ENCODE measurements around the gene SLC6A18.
"Not testable (repeated sequence)": the region's sequence is repeated elsewhere in the genome, so short reads cannot be mapped to it uniquely, and the experiment has no call there.

SLC6A18 gene

DNA sequence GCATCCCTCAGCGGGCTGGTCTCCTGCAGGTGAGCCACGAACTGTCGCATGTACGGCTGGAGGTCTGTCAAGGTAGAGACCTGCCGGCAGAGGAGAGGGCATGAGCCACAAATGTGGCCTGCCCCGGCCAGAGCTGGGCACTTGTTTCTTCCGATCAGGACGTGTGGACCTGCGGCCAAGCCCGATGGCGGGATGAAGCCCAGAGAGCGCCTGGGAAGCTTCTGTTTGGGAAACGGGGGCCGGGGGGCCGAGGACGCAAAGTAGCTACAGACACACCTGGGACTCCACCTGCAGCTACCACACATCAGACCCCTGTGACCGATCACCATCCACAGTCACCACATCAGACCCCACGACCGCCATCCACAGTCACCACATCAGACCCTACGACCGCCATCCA is 47.0 kb downstream of the SLC6A18 start:
- TF ChIP-seq, protein P1, sequence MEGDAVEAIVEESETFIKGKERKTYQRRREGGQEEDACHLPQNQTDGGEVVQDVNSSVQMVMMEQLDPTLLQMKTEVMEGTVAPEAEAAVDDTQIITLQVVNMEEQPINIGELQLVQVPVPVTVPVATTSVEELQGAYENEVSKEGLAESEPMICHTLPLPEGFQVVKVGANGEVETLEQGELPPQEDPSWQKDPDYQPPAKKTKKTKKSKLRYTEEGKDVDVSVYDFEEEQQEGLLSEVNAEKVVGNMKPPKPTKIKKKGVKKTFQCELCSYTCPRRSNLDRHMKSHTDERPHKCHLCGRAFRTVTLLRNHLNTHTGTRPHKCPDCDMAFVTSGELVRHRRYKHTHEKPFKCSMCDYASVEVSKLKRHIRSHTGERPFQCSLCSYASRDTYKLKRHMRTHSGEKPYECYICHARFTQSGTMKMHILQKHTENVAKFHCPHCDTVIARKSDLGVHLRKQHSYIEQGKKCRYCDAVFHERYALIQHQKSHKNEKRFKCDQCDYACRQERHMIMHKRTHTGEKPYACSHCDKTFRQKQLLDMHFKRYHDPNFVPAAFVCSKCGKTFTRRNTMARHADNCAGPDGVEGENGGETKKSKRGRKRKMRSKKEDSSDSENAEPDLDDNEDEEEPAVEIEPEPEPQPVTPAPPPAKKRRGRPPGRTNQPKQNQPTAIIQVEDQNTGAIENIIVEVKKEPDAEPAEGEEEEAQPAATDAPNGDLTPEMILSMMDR (IDR thresholded peaks at IDR 0.05; ENCODE audit: borderline replicate concordance, insufficient read depth, low read depth, low read length), result no peak
- no peak overlapping the region for H3K4me3 ChIP-seq (ENCODE audit: low read depth, low read length)

DNA sequence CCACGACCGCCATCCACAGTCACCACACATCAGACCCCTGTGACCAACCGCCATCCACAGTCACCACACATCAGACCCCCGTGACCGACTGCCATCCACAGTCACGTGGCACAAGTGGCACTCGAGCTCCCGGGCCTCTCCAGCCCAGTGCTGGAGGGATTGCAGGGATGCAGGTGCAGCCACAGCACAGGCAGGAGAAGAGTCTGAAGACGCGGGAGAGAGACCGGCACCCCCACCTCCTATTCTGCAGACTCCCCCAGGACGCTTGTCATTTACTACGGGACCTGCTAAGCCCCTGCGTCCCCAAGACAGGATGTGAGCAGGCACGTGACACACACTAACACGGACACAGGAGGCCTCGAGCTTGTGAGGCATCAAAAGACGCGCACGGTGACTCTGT is 48.6 kb downstream of the SLC6A18 start:
- TF ChIP-seq, protein P1 (IDR thresholded peaks at IDR 0.05; ENCODE audit: borderline replicate concordance, insufficient read depth, low read depth, low read length), result no peak
- no peak overlapping the region for H3K4me3 ChIP-seq (ENCODE audit: low read depth, low read length)

DNA sequence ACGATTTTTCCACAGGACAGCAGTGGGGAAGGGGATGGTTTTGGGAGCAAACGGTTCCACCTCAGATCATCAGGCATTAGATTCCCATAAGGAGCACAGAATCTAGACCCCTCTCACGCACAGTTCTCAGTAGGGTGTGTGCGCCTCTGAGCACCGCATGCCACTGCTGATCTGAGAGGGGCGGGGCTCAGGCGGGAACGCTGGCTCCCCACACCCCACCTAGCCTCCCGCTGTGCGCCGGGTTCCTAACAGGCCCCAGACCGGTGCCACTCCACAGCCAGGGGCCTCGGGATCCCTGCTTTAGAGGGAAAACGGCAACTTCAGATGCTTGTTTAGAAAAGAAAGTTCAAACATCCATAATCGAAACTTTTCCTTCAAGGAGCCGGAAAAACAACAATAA is 49.3 kb downstream of the SLC6A18 start:
- TF ChIP-seq, protein P1 (IDR thresholded peaks at IDR 0.05; ENCODE audit: borderline replicate concordance, insufficient read depth, low read depth, low read length), result no peak
- H3K4me3 ChIP-seq (ENCODE audit: low read depth, low read length), result no peak overlapping the region

DNA sequence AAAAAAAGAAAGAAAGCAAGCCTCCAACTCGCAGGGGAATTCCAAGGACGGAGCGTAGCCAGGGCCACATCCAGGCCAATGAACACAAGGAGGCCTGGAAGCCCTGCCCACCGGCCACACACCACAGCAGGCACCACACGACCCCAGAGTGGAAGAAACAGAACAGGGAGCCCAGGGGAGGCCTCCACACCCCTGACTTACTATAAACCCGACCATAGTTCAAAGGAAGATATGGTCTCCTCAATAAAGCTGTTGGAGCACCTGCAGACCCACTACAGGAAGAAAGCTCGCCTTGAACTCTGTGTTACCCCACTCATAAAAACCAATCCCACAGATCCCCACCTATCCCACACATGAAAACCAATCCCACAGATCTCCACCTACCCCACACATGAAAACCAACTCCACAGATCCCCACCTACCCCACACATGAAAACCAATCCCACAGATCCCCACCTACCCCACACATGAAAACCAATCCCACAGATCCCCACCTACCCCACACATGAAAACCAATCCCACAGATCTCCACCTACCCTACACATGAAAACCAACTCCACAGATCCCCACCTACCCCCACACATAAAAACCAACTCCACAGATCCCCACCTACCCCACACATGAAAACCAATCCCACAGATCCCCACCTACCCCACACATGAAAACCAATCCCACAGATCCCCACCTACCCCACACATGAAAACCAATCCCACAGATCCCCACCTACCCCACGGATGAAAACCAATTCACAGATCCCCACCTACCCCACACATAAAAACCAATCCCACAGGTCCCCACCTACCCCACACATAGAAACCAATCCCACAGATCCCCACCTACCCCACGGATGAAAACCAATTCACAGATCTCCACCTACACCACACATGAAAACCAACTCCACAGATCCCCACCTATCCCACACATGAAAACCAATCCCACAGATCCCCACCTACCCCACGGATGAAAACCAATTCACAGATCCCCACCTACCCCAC is 50.5 kb downstream of the SLC6A18 start:
- not testable (repeated sequence) for H3K4me3 ChIP-seq (ENCODE audit: low read depth, low read length)

DNA sequence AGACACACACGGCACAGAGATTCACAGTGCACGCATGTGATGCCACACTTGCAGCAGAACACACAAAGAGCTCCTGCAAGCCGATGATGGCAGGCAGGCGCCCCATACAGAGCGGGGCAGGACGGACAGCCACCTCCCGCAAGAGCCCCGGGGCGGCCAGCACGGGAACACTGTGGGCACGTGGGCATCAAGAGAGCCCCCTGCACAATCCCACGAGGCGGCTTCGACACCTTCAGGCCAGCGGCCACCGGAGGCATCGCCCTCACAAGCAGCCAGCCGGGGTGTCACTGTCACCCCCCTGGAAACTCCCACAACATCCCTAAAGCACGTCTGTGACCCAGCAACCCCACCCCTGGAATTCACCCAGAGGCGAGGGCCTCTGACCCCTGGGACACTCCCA is 51.7 kb downstream of the SLC6A18 start:
- H3K4me3 ChIP-seq (ENCODE audit: low read depth, low read length), result no peak overlapping the region
- TF ChIP-seq, protein P1 (IDR thresholded peaks at IDR 0.05; ENCODE audit: borderline replicate concordance, insufficient read depth, low read depth, low read length), result no peak

DNA sequence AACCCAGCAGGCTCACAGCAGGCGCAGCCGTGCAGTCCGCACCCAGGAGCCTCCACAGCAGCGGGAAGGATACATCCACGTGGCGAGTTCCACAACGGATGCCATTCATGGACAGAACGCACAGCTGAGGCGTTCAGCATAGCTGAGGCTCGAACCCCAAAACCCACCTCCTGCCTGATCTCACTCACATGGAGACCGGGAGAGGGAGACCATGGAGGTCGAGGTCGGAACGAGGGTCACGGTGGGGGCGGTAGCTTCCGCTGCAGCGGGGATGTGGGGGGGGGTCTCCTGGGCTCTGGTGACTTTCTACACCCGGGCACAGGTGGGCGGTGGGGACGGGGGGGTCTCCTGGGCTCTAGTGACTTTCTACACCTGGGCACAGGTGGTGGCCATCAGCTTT is 52.1 kb downstream of the SLC6A18 start:
- TF ChIP-seq, protein P1 (IDR thresholded peaks at IDR 0.05; ENCODE audit: borderline replicate concordance, insufficient read depth, low read depth, low read length), result no peak
- no peak overlapping the region for H3K4me3 ChIP-seq (ENCODE audit: low read depth, low read length)

DNA sequence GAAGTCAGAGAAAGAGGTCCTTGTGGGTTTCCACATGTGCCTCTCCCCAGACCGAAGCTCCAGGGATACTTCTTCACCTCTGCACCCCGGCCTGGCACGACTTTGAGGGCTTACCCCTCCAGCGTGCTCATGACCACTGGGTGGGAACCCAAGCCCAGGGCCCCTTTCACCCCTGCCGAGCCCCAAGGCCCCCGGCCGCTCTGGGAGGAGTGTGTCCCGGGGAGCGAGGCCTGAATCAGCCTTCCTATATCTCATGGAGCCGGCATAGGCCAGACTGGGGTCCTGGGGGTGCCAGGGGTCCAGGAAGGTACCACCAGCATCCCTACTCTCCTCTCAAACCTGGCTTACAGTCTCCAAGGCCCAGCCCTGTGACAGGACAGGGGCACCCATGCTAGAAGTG is 52.6 kb downstream of the SLC6A18 start:
- no peak overlapping the region for H3K4me3 ChIP-seq (ENCODE audit: low read depth, low read length)
- TF ChIP-seq, protein P1 (IDR thresholded peaks at IDR 0.05; ENCODE audit: borderline replicate concordance, insufficient read depth, low read depth, low read length), result no peak

Measured in GM12875 (cell line).